Stomach (tissue), 4 donors: Measurements from ENCODE around the gene TOMM5.

ENCODE experiments used
- EP300 ChIP-seq: sonication (generic); formaldehyde crosslinking; IDR thresholded peaks from one replicate; pipeline ENCODE4 v1.6.1; 2017; ENCODE audit warnings: antibody characterized with exemption
- POLR2A ChIP-seq, 4 donors: fragments of 450-650 bp; IDR thresholded peaks; one replicate each; pipeline ENCODE4 v1.6.1; 2016; ENCODE audit warnings: antibody characterized with exemption in 4 of 4, control low read depth in 2 of 4, mild to moderate bottlenecking in 1 of 4, moderate library complexity in 1 of 4
- POLR2AphosphoS5 ChIP-seq, 3 donors: sonication (generic); formaldehyde crosslinking; IDR thresholded peaks; one replicate each; pipeline ENCODE4 v1.6.1; 2016; ENCODE audit warnings: antibody characterized with exemption in 3 of 3
- TF ChIP-seq, protein P1 (sequence below), 7 experiments: fragments of 450-650 bp in 4 of 7; fragments of 200-600 bp in 3 of 7; sonication (generic) in 3 of 7; IDR thresholded peaks; one replicate each; pipeline ENCODE4 v1.5.1; 2016 to 2019; ENCODE audit warnings: antibody characterized with exemption in 7 of 7, control low read depth in 2 of 7, mild to moderate bottlenecking in 1 of 7

DNA sequence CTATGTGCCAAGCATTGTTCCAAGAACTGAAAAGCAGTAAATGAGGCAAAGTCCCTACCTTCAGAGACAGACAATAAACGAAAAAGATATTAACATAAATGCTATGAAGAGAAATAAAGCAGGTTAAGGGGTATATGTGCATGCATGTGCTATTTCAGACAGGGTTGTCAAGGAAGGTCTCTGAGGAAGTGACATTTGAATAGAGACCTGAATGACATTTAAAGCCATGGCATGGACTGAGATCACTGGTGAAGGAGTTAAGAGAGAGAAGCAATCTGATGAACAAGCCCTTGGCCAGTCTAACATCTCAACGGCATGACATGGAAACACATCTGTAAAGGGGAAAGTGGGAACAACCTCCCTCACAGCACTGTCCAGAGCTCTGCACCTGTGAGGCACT, 30.7 kb downstream of the TOMM5 start:
- TF ChIP-seq, protein P1, sequence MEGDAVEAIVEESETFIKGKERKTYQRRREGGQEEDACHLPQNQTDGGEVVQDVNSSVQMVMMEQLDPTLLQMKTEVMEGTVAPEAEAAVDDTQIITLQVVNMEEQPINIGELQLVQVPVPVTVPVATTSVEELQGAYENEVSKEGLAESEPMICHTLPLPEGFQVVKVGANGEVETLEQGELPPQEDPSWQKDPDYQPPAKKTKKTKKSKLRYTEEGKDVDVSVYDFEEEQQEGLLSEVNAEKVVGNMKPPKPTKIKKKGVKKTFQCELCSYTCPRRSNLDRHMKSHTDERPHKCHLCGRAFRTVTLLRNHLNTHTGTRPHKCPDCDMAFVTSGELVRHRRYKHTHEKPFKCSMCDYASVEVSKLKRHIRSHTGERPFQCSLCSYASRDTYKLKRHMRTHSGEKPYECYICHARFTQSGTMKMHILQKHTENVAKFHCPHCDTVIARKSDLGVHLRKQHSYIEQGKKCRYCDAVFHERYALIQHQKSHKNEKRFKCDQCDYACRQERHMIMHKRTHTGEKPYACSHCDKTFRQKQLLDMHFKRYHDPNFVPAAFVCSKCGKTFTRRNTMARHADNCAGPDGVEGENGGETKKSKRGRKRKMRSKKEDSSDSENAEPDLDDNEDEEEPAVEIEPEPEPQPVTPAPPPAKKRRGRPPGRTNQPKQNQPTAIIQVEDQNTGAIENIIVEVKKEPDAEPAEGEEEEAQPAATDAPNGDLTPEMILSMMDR (IDR thresholded peaks at IDR 0.05), result no peak
- TF ChIP-seq POLR2AphosphoS5 (IDR thresholded peaks at IDR 0.05) (no peak), POLR2A (IDR thresholded peaks at IDR 0.05) (no peak), EP300 (no peak)
